Activated T-cell treated with anti-CD3 and anti-CD28 coated beads for 4 hours (primary cell): ENCODE data around the gene SIT1.
"Not testable (repeated sequence)": the region's sequence is repeated elsewhere in the genome, so short reads cannot be mapped to it uniquely, and the experiment has no call there.

ENCODE experiments used
- DNase-seq: peaks from one replicate; pipeline ENCODE4 v3.0.0-alpha.2; 2020

The SIT1 gene

DNA sequence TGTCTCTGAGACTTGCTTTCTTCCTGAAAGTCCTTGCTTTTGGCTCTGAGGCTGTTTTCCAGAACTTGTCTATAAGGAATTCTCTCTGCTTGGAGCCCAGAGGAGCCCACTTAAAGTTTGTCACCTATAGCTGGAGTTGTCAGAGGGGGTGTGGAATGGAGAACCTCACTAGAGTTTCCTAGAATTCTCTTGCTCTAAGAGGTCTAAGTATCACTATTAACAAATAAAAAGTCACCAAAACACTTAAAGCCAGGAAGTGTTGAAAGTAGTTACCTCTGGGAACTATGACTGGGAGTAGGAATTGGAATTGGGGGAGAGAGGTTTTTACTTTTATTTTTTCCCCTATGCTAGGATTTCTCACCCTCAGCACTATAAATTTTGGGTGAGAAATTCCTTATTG is 15.0 kb downstream of the SIT1 start:
- no peak for DNase-seq

DNA sequence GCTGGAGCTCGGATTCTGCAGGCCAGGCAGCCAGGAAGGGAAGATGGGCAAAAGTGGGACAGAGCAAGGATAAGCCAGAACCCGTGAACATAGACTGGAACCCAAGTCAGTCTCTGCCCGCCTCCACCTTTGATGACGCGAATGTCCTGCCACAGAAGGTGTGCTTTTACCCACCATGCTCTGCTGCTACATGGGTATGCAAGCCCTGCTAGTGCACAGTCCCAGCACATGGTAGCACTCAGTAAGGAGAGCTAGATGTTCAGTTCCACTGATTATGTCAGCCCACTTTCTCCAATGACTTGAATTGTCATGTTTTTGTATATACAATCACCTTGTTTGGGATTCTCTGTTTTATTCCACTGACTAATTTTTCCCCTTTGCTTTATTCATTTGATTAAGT is 21.1 kb downstream of the SIT1 start:
- no peak for DNase-seq

DNA sequence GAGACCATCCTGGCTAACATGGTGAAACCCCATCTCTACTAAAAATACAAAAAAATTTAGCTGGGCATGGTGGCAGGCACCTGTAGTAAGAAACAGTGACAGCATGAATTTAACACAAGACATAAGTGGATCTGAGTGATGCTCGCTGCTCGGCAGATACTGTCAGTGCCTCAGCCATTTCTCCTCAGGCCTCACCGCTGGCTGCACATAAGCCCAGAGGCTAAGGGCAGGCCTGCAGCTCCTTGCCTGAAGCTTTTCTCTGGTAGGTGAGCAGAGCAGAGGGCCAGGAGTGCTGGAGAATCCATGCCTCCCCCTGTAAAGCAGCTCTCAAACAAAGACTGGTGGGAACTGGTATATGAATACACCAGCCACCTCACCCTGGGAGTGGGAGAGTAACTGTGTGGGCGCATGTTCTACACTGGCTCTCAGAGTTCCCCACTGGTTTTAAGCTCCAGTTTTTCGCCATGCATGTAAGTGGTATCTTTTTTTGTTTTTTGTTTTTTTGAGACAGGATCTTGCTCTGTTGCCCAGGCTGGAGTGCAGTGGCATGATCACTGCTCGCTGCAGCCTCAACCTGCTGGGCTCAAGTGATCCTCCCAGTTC is 22.2 kb downstream of the SIT1 start:
- DNase-seq = no peak

DNA sequence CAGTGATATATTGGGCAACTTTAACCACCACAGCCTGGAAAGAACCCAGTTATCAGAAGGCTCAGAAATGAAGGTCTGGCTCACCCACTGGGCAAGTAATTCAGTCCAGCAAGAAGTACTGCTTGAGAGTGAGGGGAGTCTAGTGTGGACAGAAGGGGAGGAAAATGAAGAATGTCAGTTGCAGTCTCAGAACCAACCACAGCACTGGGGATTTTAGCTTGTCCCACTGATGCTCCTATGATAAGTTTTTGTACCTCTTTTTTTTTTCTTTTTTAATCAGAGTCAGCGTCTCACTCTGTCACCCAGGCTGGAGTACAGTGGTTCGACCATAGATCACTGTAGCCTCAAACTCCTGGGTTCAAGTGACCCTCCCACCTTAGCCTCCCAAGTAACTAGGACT is 23.2 kb downstream of the SIT1 start:
- DNase-seq = no peak

DNA sequence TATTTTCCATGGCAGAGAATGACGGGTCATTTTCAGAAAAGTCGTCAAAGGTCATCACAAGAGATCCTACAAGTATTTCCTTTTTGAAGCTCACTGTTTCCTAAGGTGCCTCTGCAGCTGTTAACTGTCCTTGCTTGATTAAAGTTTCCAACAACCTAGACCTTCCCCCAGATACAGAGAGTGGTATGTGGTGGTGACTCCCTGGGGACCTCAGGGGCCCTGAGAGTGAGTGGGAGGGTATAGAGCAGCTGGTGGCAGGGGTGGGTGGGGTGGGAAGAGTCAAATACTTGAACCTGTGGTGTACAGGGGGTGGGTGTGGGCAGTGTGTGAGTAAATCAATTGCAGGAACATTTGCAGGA is 31.0 kb downstream of the SIT1 start:
- DNase-seq = no peak

DNA sequence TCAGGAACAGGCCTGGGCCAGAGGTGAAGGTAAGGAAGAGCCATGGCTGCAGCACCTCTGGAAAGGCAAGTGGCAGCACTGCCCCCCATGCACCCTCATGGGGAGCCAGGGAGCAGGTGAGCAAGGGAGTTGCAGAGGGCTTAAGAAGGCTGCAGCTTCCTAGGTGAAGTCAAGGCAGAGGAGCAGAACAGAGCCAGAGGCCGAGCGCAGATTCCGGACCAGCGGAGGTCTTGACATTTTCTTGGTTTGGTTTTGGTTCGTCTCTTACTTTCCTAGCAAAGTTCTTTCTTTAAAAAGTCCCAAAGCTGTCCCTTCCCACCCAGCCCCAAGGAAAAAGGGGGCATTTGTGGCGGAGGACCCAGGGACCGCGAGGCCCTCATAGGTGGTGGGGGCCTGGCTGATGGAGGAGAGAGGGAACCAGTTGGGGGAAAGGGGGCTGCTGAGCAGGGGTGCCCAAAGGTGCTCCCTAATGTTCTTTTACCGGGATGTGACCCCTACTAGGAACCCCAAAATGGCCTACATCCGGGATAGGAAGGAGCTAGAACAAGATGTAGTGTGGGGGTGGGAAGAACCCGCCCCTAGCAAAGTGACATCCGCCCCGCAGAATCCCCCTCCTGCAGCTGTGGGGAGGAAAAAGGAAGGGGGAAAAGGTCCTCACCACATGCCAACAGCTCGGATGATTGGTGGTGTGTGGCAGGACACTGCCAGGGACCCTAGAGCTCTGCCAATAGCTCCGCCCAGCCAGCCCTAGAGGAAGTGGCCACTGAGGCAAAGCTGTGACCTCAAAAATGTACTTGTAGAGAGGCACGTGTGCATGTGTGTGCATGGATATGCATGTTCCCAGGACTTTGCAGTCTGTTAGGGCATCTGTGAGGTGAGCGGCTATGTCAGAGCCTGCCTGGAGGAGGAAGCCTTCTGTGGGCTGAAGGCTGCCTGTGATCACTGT is 31.6 kb downstream of the SIT1 start:
- no peak for DNase-seq

DNA sequence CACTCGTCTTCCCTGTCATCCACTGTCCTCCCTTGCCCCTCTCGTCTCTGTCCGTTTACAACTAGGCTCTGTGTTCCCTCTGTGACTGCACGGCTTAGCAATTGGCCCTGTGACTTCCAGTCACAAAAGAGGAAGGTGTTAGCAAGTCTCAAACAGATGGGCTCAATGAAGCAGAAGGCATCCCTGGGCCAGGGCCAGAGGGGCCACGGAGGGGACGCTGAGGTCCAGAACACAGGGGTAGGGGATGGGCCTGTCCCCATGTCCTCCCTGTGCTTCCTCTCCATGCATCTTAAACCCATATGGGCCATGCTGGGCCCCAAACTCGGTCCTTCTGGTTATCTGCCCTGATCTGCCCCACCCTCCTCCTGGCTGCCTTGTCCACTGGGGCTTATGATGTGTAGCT is 32.4 kb downstream of the SIT1 start, which contains the start of gene CD72:
Gene CD72 (minus strand): TSS at position 89 of the 403 bp plus-strand sequence. CDS start 110 bp downstream, outside the sequence.
- no peak for DNase-seq

DNA sequence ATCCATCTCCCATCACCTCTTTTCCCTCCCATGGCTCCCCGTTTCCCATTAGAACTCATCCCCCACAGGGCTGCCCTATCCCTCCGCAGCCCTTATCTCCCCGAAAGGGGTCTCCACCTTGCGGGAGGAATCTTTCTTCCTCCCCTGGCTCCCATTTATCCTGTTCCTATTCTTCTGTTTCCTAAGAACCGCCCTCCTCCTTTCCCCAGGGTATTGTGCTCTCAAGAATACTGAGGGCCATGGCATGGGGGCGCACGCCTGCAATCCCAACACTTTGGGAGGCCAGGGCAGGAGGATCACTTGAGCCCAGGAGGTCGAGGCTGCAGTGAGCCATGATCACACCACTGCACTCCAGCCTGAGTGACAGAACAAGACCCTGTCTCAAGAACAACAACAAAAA is 33.2 kb downstream of the SIT1 start:
- DNase-seq = no peak

DNA sequence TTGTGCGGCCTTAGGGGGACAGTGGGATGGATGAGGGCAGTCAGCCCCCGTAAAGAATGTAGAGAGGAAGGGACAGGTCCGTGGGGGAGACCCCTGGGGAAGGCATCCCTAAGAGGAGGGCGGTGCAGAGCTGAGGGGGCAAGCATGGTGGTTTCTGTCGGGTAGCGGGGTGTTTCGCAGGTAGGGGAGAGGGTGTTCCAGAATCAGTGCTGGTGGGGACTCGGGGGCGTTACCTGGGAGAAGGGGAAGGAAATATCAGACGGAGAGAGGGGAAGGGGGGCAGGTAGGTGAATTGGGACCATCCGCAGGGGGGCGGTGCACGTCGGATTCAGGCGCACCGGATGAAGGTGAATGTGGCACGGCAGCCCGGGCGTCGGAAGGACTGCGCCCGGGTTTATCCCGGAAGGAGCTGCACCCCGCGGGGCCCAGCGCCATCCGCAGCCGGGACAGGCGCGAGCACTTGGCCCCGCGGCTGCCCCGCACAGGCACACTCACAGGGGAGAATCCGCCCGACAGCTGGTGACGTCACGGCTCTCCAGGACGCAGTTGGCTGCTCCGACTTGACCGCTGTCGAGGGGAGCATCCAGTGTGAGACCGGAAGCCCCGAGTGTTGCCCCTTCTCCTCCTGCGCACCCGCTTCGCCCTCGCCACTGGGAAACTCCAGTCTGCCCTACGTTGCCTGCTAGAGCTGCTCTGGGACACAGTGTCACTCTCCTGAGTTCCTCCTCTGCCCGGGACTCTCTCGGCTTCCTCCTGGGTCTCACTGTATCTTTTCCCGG is 33.9 kb downstream of the SIT1 start:
- peak; percentile 29 for DNase-seq

DNA sequence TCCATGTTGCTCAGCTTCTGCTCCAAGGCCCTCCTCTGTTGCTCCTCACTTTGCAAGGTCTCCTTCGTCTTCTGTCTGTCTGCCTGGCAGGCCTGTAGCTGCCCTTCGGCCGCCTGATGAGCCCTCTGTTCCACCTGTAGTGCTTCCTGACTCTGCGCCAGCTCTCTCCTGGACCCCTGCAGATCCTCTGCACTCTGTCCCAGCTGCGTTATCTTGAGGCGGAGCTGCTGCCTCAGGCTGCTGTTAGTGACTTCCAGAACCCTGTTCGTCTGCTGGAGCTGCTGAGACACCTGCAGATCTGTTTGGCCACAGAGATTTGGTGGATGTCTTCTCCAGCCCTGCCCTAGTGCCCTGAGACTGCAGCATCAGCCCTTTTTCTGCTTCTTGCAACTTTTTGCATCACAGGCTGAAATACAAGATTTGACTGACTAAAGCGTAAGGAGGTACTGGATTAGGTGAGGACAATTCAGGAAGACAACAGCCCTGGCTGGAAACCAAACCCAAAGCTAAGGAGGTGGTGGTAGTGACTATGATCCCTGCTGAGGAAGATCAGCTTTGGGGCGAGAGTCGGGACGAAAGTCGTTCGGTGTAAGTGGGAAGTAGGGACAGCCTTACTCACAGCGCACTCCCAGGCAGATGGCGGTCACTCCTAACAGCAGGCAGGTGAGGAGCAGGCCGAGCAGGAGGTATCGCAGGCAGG is 34.6 kb downstream of the SIT1 start:
- DNase-seq = no peak

DNA sequence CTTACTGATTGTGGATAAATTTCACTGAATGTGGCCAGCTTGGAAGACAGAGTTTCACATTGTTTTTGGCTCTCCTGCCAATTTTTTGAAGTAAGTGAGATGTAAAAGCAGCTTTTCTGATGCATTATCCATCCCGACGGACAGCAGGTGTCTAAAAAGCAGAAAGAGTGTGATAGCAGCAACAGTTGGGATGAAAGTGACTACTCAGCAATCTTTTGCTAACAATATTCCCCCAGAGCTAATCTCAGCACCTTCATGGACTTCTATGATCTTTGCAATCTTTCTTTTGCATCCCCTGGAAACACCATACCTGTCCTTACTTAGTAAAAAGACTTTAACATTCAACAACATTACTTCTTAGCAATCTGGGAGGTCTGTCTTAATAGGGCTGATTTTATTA is 37.9 kb downstream of the SIT1 start:
- no peak for DNase-seq

DNA sequence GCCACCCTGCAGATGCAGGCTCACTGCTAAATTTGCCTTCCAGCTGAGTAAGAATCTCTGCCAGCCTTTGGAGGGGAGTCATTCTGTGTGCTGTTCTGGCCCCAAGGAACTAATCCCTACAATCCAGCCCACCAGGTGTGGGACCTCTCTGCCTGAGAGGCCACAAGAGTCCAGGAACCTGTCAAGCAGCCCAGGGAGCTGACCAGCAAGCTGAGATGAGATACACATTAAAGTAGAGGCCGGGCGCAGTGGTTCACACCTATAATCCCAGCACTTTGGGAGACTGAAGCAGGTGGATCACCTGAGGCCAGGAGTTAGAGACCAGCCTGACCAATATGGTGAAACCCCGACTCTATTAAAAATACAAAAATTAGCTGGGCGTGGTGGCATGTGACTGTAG is 38.7 kb downstream of the SIT1 start:
- not testable (repeated sequence) for DNase-seq

DNA sequence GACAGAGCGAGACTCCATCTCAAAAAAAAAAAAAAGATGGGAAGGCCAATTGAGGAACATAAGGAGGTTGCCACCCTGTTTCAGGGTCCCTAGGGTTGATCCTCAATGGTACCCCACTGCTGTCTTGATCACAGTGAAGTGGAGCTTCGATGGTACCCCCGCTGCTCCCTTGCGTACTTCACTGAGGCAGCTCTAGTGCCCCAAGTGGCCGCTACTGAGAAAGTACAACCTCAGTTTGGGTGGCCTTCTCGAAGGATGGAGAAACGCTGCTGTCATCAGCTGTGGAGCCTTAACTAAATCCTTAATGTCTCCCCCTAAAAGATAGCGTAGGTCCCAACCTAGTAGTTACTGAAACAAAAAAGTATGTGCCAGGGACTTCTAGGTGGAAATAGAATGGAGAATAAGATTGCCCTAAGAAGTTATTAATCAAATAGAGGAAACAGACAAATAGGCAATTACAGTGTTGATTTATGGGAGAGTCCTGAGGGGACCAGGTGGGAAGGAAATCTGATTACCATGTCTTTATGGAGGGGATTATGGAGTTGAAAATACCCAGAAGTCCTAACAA is 39.4 kb downstream of the SIT1 start:
- DNase-seq = peak; percentile 34

DNA sequence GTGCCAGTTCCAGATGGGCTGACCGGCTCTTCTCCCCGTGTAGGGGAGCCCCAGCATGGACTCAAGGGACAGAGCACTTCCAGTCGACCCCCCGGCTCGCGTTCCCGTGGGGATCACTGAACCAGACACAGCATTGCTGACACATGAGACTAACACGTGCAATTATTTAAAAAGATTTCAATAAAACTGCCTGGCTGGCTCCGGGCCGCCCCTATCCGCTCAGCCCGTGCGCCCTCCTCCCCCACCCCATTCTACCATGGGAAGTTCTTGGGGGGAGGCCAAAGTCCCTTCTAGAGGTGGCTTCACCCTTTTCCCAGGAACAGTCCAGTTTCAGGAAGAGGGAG is 40.9 kb downstream of the SIT1 start:
- DNase-seq = no peak

DNA sequence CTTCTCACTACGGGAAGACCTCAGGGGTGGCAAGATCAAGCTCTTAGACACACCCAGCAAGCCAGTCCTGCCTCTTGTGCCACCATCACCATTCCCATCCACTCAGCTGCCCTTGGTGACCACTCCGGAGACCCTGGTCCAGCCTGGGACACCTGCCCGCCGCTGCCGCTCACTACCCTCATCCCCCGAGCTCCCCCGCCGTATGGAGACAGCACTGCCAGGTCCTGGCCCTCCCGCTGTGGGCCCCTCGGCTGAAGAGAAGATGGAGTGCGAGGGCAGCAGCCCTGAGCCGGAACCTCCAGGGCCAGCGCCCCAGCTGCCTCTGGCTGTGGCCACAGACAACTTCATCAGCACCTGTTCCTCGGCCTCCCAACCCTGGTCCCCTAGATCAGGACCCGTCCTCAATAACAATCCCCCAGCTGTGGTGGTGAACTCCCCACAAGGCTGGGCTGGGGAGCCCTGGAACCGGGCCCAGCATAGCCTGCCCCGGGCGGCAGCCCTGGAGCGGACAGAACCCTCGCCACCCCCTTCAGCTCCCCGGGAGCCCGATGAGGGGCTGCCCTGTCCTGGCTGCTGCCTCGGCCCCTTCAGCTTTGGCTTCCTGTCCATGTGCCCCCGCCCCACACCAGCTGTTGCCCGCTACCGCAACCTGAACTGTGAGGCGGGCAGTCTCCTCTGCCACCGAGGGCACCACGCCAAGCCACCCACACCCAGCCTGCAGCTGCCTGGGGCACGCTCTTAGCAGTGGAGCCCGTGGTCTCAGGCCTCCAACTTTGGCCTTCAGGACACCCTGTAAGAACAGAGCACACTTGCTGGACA is 41.5 kb downstream of the SIT1 start:
- DNase-seq = no peak

DNA sequence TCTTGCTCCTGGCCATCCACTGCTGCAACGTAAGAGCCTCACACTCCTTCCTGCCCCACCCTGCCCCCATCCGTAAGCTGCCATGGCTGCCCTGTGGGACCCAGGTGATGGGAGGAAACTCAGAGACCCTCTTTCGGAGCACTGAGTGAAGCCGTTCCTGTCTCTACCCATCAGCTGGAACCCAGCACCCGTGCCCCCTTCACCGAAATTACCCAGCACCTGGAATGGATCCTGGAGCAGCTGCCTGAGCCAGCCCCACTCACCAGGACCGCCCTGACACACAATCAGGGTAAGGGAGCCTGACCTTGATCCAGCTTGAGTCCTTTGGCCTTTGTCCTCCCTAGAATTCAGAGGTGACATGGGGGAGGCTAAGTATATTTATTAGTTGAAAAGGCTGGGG is 42.5 kb downstream of the SIT1 start:
- no peak for DNase-seq

DNA sequence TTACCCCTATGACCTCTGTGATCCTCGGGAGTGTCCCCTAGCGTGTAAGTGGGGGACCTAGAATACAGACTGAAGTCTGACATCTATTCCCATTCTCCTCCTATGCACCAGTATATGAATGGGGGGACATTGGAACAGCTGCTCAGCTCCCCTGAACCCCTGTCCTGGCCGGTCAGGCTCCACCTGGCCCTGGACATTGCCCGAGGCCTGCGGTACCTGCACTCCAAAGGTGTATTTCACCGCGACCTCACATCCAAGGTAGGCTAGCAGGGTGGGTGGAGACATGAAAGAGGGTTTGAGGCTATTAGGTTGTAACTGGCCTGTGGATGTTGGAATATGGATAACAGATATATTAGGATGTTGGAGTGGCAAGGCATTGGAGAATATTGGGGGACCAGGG is 44.0 kb downstream of the SIT1 start:
- no peak for DNase-seq

DNA sequence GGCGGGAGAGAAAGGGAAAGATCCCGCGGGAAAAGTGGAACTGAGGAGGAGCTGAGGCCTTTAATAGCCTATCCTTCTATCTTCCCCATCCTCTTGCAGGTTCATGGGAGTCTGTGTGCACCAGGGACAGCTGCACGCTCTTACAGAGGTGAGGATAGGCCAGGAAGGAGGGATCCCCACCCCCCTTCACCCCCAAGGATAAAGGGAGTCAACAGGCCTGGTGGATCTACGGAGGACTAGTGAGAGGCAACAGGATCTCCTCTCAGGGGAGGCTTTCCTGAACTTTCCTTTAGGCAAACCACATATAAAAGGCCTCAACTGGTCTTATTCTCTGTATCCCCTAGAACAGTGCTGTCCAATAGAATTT is 44.6 kb downstream of the SIT1 start:
- DNase-seq = no peak

DNA sequence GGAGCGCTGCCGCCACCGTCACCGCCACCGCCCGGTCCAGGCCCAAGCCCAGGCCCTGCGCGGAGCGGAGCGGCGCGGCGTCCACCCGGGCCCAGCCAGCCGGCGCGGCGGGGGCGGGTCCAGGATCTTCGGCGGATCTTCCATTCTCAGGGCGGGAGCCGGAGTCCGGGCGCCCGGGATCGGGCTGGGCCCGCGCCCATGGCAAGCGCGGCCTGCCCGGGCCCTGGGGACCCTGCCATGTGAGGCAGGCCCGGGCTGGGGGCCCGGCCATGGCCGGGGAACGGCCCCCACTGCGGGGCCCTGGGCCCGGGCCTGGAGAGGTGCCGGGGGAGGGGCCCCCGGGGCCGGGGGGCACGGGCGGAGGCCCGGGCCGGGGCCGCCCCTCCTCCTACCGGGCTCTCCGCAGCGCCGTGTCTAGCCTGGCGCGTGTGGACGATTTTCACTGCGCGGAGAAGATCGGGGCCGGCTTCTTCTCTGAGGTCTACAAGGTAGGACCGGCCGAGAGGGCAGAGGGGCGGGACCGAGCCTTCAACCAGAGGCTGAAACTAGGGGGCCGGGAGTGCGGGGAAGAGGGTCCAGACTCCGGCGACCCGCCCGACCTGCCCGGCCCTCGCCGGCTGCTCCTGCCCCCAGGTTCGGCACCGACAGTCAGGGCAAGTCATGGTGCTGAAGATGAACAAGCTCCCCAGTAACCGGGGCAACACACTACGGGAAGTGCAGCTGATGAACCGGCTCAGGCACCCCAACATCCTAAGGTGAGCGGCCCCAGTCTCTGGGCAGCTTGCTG is 45.2 kb downstream of the SIT1 start:
- no peak for DNase-seq

DNA sequence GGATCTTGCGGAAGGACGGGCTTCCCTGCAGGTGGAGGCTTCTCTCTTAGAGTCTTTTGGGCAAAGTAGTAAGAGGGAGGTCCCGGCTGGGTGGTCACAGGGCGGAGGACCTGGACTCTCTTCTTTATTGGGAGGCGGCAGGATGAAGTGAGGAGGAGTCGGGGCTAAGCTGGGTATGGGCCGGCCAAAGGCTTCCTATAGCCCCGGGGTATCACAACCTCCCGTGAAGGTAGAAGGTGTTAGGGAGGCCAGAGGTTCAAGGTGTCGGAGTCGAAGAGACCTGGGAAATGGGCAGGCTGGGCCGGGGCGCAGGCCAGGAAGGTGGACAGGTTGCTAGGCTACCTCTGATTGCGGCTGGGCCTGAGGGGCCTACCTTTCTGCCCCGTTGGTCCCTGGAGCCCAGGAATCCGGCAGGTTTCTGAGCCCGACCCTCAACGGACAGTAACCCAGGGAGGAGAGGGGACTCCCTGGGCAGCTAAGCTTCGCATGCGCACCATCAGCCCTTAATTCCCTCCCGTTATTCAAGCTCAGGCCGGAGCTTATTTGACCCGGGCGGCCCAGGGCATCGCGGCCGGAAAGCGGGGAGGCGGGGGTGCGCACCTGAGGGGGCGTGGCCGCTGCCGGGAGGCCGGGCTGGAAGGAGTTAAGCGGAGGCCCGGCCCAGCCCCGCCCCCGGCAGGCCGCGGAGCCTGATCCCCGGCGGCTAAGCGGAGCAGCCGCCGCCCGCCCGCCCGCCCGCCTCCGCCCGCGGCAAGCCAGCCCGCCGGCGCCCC is 46.0 kb downstream of the SIT1 start, which contains the start of gene TESK1:
Gene TESK1 (plus strand): TSS at position 685 of the 773 bp plus-strand sequence. CDS start 358 bp downstream, outside the sequence.
- peak; percentile 70 for DNase-seq
